ENCODE results near the gene CELF5. TPM values are rescaled to one million over a fixed set of nuclear protein-coding genes. Genes with fewer than 3 reads are reported as not detected.

Gene CELF5
- total RNA-seq, 2 experiments from 2014 or later, result 0.13 TPM; not detected in 1

DNA sequence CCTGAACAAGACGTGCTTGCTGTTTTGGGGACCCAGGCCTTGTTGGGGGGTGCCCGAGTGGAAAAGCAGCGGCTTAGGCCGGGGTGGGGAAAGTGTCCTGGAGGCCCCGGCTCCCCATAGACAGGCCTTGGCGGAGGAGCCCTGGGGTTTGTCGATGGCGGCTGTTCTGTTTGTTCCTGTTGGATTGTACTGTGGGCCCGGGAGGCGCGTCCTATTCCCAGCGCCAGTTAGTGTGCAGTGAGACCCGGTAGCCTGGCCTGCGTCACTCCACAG is 27.6 kb upstream of the CELF5 start:
- ChIA-PET POLR2A (no interaction called here), CTCF (ENCODE audit: unreplicated experiment) (no interaction called here)
- no peak for DNase-seq (ENCODE audit: low spot score)

DNA sequence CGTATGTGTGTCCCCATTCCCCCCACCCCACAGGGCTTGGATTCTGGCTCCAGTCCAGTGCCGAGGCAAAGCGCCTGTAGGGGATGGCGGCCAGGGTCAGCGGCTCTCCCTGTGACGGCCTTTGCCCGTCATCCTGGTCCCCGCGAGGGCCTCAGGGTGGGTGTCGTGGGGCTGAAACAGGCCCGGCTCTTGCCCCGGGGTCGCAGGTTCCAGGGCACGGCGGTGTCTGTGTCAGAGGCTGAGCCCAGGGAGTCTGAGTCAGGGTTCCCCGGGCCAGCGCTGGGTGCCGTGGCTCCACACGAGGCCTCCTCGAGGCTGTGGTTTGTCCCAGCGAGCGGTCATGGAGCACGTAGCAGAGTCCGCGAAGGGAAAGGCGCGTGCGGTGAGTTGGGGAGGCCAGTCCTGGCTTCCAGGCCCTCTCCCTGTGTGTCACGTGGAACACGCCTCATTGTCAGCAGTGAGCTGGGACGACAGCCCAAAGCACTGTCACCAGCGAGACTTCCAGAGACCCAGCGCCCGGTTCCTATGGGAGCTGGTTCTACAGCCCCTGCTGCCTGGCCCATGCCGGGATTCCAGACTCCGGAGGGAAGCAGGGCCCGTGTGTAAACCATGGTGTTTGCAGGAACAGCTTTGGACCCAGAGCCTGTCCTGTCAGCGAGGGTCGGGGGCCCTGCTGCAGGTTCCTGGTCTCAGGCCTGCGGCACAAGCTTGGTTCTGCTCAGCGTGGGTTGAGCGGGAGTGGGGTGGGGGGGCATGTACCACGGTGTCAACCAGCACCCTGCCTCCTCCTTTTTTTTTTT is 25.4 kb upstream of the CELF5 start:
- H3K27ac ChIP-seq (ENCODE audit: low read depth, low read length, poor library complexity, severe bottlenecking), result no peak overlapping the region
- TF ChIP-seq EZH2phosphoT487 (IDR thresholded peaks at IDR 0.05; ENCODE audit: borderline replicate concordance, low read depth, low read length), result no peak
- TF ChIP-seq, protein P1, sequence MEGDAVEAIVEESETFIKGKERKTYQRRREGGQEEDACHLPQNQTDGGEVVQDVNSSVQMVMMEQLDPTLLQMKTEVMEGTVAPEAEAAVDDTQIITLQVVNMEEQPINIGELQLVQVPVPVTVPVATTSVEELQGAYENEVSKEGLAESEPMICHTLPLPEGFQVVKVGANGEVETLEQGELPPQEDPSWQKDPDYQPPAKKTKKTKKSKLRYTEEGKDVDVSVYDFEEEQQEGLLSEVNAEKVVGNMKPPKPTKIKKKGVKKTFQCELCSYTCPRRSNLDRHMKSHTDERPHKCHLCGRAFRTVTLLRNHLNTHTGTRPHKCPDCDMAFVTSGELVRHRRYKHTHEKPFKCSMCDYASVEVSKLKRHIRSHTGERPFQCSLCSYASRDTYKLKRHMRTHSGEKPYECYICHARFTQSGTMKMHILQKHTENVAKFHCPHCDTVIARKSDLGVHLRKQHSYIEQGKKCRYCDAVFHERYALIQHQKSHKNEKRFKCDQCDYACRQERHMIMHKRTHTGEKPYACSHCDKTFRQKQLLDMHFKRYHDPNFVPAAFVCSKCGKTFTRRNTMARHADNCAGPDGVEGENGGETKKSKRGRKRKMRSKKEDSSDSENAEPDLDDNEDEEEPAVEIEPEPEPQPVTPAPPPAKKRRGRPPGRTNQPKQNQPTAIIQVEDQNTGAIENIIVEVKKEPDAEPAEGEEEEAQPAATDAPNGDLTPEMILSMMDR (conservative IDR thresholded peaks at IDR 0.05; ENCODE audit: low read length), result no peak
- BruUV-seq (replicated peaks), result no TSS peak
- H3K9me3 ChIP-seq (ENCODE audit: low read length), result no peaks in the 10 kb centered on the region
- ChIA-PET POLR2A (no interaction called here), CTCF (ENCODE audit: unreplicated experiment) (no interaction called here)
- no peaks in the 10 kb centered on the region for H3K79me2 ChIP-seq (ENCODE audit: insufficient read depth, low read depth, low read length)
- DNase-seq (ENCODE audit: low spot score), result no peak
- no peaks in the 10 kb centered on the region for H4K20me1 ChIP-seq (ENCODE audit: insufficient read depth, low read length)
- H3K4me1 ChIP-seq (ENCODE audit: insufficient read depth, low read length, poor library complexity, severe bottlenecking), result no peaks in the 10 kb centered on the region
- H3K4me2 ChIP-seq (ENCODE audit: low read length), result no peak overlapping the region
- H3K4me3 ChIP-seq (ENCODE audit: low read depth, low read length, poor library complexity, severe bottlenecking), result no peak overlapping the region
- no peaks in the 10 kb centered on the region for H3K9me2 ChIP-seq (ENCODE audit: insufficient read depth, low read length)
- H3K36me3 ChIP-seq (ENCODE audit: insufficient read depth, low read length), result peaks cover 58% of the 10 kb centered on the region
- intact Hi-C loops (cut with micrococcal nuclease; ENCODE audit: unreplicated experiment), result no loop called here
- no peak overlapping the region for H2AFZ ChIP-seq (ENCODE audit: low read length)

More for the DNA sequence above, 27.6 kb upstream of the CELF5 start:
- BruUV-seq (replicated peaks), result no TSS peak
- Histone ChIP-seq H4K20me1 (ENCODE audit: insufficient read depth, low read length) (no peaks in the 10 kb centered on the region), H3K9me2 (ENCODE audit: insufficient read depth, low read length) (no peaks in the 10 kb centered on the region), H3K79me2 (ENCODE audit: insufficient read depth, low read depth, low read length) (no peaks in the 10 kb centered on the region), H3K4me3 (ENCODE audit: low read depth, low read length, poor library complexity, severe bottlenecking) (no peak overlapping the region), H3K4me1 (ENCODE audit: insufficient read depth, low read length, poor library complexity, severe bottlenecking) (no peaks in the 10 kb centered on the region), H2AFZ (ENCODE audit: low read length) (no peak overlapping the region), H3K27ac (ENCODE audit: low read depth, low read length, poor library complexity, severe bottlenecking) (no peak overlapping the region), H3K4me2 (ENCODE audit: low read length) (no peak overlapping the region), H3K9me3 (ENCODE audit: low read length) (no peaks in the 10 kb centered on the region), H3K36me3 (ENCODE audit: insufficient read depth, low read length) (peaks cover 59% of the 10 kb centered on the region)
- TF ChIP-seq, protein P1 (conservative IDR thresholded peaks at IDR 0.05; ENCODE audit: low read length), result no peak
- no peak for TF ChIP-seq EZH2phosphoT487 (IDR thresholded peaks at IDR 0.05; ENCODE audit: borderline replicate concordance, low read depth, low read length)
- intact Hi-C loops (cut with micrococcal nuclease; ENCODE audit: unreplicated experiment), result no loop called here

DNA sequence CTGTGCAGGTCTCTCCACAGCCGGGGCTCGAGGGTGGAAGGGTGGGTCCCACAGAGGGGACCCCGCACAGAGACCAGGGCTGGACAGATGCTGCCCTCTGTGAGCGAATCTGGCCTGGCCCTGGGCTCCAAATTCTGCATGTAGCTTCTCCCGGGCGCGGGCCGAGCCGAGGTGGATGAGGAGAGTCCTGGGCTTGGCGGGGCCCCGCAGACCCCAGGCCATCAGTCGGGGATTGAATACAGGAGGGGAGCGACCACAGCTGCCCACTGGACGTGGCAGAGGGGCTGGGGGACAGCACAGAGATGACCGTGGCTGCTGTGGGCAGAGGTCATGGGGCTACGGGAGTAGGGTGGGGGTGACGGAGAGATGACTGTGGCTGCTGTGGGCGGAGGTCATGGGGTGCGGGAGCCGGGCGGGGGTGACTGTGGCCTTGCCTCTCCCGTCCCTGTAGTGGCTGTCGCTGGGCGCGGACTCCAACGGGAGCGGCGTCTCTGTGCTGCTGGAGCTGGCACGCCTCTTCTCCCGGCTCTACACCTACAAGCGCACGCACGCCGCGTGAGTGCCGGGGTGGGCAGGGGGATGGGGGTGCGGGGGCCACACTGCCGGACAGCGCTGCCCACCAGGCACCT is 23.3 kb upstream of the CELF5 start:
- H3K4me3 ChIP-seq (ENCODE audit: low read depth, low read length, poor library complexity, severe bottlenecking), result no peak overlapping the region
- BruUV-seq (replicated peaks), result no TSS peak
- no peaks in the 10 kb centered on the region for H3K79me2 ChIP-seq (ENCODE audit: insufficient read depth, low read depth, low read length)
- no peak for DNase-seq (ENCODE audit: low spot score)
- H3K27ac ChIP-seq (ENCODE audit: low read depth, low read length, poor library complexity, severe bottlenecking), result no peak overlapping the region
- TF ChIP-seq, protein P1 (conservative IDR thresholded peaks at IDR 0.05; ENCODE audit: low read length), result no peak
- no peak for TF ChIP-seq EZH2phosphoT487 (IDR thresholded peaks at IDR 0.05; ENCODE audit: borderline replicate concordance, low read depth, low read length)
- peaks cover 60% of the 10 kb centered on the region for H3K36me3 ChIP-seq (ENCODE audit: insufficient read depth, low read length)
- ChIA-PET POLR2A (no interaction called here), CTCF (ENCODE audit: unreplicated experiment) (no interaction called here)
- H3K9me2 ChIP-seq (ENCODE audit: insufficient read depth, low read length), result no peaks in the 10 kb centered on the region
- no peak overlapping the region for H2AFZ ChIP-seq (ENCODE audit: low read length)
- intact Hi-C loops (cut with micrococcal nuclease; ENCODE audit: unreplicated experiment), result no loop called here
- no peaks in the 10 kb centered on the region for H3K9me3 ChIP-seq (ENCODE audit: low read length)
- no peaks in the 10 kb centered on the region for H4K20me1 ChIP-seq (ENCODE audit: insufficient read depth, low read length)
- H3K4me2 ChIP-seq (ENCODE audit: low read length), result no peak overlapping the region
- H3K4me1 ChIP-seq (ENCODE audit: insufficient read depth, low read length, poor library complexity, severe bottlenecking), result no peaks in the 10 kb centered on the region

All from OCI-LY7 (cell line).